NCI-H82 (cell line): ENCODE results near the gene MCOLN2.

Experiments
- DNase-seq: peaks from one replicate; lab custom pipeline; 2025; lab: John Stamatoyannopoulos, UW

MCOLN2 gene

GRCh38 chr1:84985365-84985764, 11.5 kb downstream of the MCOLN2 start:
- DNase-seq, result no peak

- no peak for DNase-seq
Observed at GRCh38 chr1:84982395-84982794, 14.5 kb downstream of the MCOLN2 start.

GRCh38 chr1:84975035-84975434, 21.9 kb downstream of the MCOLN2 start:
- DNase-seq, result no peak

- DNase-seq, result no peak
Observed at GRCh38 chr1:84973498-84974334, 23.2 kb downstream of the MCOLN2 start.

- no peak for DNase-seq
Observed at GRCh38 chr1:84972377-84972987, 24.4 kb downstream of the MCOLN2 start.

GRCh38 chr1:84971957-84972356, 25.0 kb downstream of the MCOLN2 start:
- no peak for DNase-seq

GRCh38 chr1:84969489-84970250, 27.2 kb downstream of the MCOLN2 start:
- DNase-seq, result no peak

GRCh38 chr1:84968865-84969264, 28.0 kb downstream of the MCOLN2 start:
- no peak for DNase-seq

GRCh38 chr1:84968101-84968500, 28.8 kb downstream of the MCOLN2 start:
- no peak for DNase-seq

GRCh38 chr1:84967666-84968065, 29.2 kb downstream of the MCOLN2 start:
- no peak for DNase-seq

- DNase-seq, result no peak
Observed at GRCh38 chr1:84963021-84963420, 33.9 kb downstream of the MCOLN2 start.

GRCh38 chr1:84961316-84961715, 35.6 kb downstream of the MCOLN2 start:
- no peak for DNase-seq

GRCh38 chr1:84960371-84960770, 36.5 kb downstream of the MCOLN2 start:
- DNase-seq, result no peak

GRCh38 chr1:84959294-84959693, 37.6 kb downstream of the MCOLN2 start:
- no peak for DNase-seq

- peak; percentile 20 for DNase-seq
Observed at GRCh38 chr1:84957966-84958365, 38.9 kb downstream of the MCOLN2 start.

GRCh38 chr1:84956655-84957054, 40.3 kb downstream of the MCOLN2 start:
- no peak for DNase-seq

- DNase-seq, result no peak
Observed at GRCh38 chr1:84956097-84956496, 40.8 kb downstream of the MCOLN2 start.

GRCh38 chr1:84949664-84950063, 47.2 kb downstream of the MCOLN2 start:
- no peak for DNase-seq

- DNase-seq, result no peak
Observed at GRCh38 chr1:84947536-84948410, 49.1 kb downstream of the MCOLN2 start.

- no peak for DNase-seq
Observed at GRCh38 chr1:84946631-84947030, 50.3 kb downstream of the MCOLN2 start.

GRCh38 chr1:84944767-84945486, 52.0 kb downstream of the MCOLN2 start:
- peak; percentile 92 for DNase-seq
